22Rv1 (cell line): ENCODE measurements around the gene PDZRN3.

Experiments
- ZFX ChIP-seq: fragments of 450-650 bp; IDR thresholded peaks from 2 replicates; pipeline ENCODE4 v1.6.1; 2017; ENCODE audit warnings: antibody characterized with exemption, borderline replicate concordance
- TF ChIP-seq, protein P1 (sequence below): fragments of 450-650 bp; IDR thresholded peaks from 2 replicates; pipeline ENCODE4 v1.5.1; 2017; ENCODE audit warnings: mild to moderate bottlenecking

DNA sequence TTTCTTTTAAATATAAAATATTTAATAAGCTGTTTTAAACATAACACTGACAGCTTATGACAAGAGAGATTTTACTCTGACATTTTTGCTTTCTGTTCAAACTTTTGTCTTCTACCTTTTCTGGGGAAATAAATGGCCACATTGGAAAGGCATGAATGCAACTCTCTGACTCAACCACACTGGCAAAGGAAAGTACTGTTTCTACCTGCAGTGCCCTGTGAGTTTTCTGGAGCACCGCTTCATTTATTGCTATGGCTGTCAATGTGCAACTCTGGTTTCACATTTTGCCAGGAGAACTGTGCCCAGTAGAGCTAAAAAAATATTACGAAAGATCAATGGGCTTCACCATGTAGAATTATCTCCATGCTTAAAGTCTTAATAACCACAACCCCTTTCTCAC is 15.1 kb downstream of the PDZRN3 start:
- TF ChIP-seq, protein P1, sequence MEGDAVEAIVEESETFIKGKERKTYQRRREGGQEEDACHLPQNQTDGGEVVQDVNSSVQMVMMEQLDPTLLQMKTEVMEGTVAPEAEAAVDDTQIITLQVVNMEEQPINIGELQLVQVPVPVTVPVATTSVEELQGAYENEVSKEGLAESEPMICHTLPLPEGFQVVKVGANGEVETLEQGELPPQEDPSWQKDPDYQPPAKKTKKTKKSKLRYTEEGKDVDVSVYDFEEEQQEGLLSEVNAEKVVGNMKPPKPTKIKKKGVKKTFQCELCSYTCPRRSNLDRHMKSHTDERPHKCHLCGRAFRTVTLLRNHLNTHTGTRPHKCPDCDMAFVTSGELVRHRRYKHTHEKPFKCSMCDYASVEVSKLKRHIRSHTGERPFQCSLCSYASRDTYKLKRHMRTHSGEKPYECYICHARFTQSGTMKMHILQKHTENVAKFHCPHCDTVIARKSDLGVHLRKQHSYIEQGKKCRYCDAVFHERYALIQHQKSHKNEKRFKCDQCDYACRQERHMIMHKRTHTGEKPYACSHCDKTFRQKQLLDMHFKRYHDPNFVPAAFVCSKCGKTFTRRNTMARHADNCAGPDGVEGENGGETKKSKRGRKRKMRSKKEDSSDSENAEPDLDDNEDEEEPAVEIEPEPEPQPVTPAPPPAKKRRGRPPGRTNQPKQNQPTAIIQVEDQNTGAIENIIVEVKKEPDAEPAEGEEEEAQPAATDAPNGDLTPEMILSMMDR: no peak
- no peak for TF ChIP-seq ZFX
